ENCODE measurements around the gene METTL5.
"Not testable (repeated sequence)": the region's sequence is repeated elsewhere in the genome, so short reads cannot be mapped to it uniquely, and the experiment has no call there.

METTL5 gene

DNA sequence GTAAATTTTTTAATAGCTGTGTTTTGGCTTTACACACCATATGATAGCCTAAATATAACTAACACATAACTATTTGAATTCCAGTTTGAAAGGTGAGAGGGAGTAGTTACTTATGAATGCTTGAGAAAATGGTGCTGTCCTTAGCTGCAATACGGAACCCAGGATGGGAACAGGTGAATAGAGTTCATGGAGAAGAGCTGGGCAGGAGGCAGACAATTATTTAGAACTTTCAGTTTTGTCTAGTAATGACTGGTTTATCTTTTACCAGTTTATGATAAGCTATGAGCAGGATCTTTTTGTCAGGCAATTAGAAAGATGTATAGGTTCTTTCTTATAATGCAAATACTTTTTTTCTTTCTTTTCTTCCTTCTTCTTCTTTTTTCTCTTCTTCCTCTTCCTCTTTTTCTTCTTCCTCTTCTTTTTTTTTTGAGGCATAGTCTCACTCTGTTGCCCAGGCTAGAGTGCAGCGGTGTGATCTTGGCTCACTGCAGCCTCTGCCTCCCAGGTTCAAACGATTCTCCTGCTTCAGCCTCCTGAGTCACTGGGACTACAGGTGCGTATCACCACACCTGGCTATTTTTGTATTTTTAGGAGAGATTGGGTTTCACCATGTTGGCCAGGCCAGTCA is 28.4 kb upstream of the METTL5 start:
- H3K36me3 ChIP-seq (ENCODE audit: control insufficient read depth, insufficient read depth, low read length) = no peaks in the 10 kb centered on the region
- no peak overlapping the region for H3K4me3 ChIP-seq (ENCODE audit: low read depth, low read length)
- H3K9me3 ChIP-seq (ENCODE audit: control insufficient read depth, insufficient read depth, low read length) = no peaks in the 10 kb centered on the region
- no peak overlapping the region for H3K9ac ChIP-seq (ENCODE audit: low read depth, low read length)
- H3K27me3 ChIP-seq (ENCODE audit: control insufficient read depth, insufficient read depth, low read length) = no peaks in the 10 kb centered on the region
- H3K4me1 ChIP-seq (ENCODE audit: control insufficient read depth, insufficient read depth, low read length) = no peaks in the 10 kb centered on the region

- H3K27me3 ChIP-seq (ENCODE audit: control insufficient read depth, insufficient read depth, low read length) = no peaks in the 10 kb centered on the region
- no peaks in the 10 kb centered on the region for H3K4me1 ChIP-seq (ENCODE audit: control insufficient read depth, insufficient read depth, low read length)
- H3K9ac ChIP-seq (ENCODE audit: low read depth, low read length) = no peak overlapping the region
- H3K36me3 ChIP-seq (ENCODE audit: control insufficient read depth, insufficient read depth, low read length) = no peaks in the 10 kb centered on the region
- H3K9me3 ChIP-seq (ENCODE audit: control insufficient read depth, insufficient read depth, low read length) = no peaks in the 10 kb centered on the region
- no peak overlapping the region for H3K4me3 ChIP-seq (ENCODE audit: low read depth, low read length)
Observed at GRCh38 chr2:169849710-169850109, 25.0 kb upstream of the METTL5 start.

- not testable (repeated sequence) for H3K9ac ChIP-seq (ENCODE audit: low read depth, low read length); H3K27me3 ChIP-seq (ENCODE audit: control insufficient read depth, insufficient read depth, low read length); H3K4me1 ChIP-seq (ENCODE audit: control insufficient read depth, insufficient read depth, low read length); H3K36me3 ChIP-seq (ENCODE audit: control insufficient read depth, insufficient read depth, low read length); H3K9me3 ChIP-seq (ENCODE audit: control insufficient read depth, insufficient read depth, low read length); H3K4me3 ChIP-seq (ENCODE audit: low read depth, low read length)
Observed at GRCh38 chr2:169848959-169849693, 24.4 kb upstream of the METTL5 start.

DNA sequence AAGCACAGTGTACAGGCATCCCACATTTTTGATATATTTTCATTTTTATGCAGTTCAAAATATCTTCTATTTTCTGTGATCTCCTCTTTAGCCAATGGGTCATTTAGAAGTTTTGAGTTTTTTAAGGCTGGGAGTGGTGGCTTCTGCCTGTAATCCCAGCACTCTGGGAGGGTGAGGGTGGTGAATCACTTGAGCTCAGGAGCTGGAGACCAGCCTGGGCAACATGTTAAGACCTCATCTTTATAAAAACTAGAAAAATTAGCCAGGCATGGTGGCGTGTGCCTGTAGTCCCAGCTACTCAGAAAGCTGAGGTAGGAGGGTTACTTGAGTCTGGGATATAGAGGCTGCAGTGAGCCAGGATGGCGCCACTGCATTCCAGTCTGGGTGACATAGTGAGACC is 20.3 kb upstream of the METTL5 start:
- peaks cover 4% of the 10 kb centered on the region for H3K36me3 ChIP-seq (ENCODE audit: control insufficient read depth, insufficient read depth, low read length)
- H3K4me3 ChIP-seq (ENCODE audit: low read depth, low read length) = no peak overlapping the region
- H3K27me3 ChIP-seq (ENCODE audit: control insufficient read depth, insufficient read depth, low read length) = no peaks in the 10 kb centered on the region
- no peaks in the 10 kb centered on the region for H3K4me1 ChIP-seq (ENCODE audit: control insufficient read depth, insufficient read depth, low read length)
- H3K9ac ChIP-seq (ENCODE audit: low read depth, low read length) = no peak overlapping the region
- no peaks in the 10 kb centered on the region for H3K9me3 ChIP-seq (ENCODE audit: control insufficient read depth, insufficient read depth, low read length)

DNA sequence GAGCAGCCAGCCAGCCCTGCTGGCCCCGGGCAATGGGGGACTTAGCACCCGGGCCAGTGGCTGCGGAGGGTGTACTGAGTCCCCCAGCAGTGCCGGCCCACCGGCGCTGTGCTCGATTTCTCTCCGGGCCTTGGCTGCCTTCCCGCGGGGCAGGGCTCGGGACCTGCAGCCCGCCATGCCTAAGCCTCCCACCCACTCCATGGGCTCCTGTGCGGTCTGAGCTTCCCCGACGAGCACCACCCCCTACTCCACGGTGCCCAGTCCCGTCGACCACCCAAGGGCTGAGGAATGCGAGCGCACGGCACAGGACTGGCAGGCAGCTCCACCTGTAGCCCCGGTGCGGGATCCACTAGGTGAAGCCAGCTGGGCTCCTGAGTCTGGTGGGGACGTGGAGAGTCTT is 16.9 kb upstream of the METTL5 start:
- not testable (repeated sequence) for H3K4me3 ChIP-seq (ENCODE audit: low read depth, low read length); H3K9ac ChIP-seq (ENCODE audit: low read depth, low read length)

GRCh38 chr2:169840747-169841142 is 16.0 kb upstream of the METTL5 start:
- no peaks in the 10 kb centered on the region for H3K4me1 ChIP-seq (ENCODE audit: control insufficient read depth, insufficient read depth, low read length)
- H3K4me3 ChIP-seq (ENCODE audit: low read depth, low read length) = no peak overlapping the region
- no peaks in the 10 kb centered on the region for H3K9me3 ChIP-seq (ENCODE audit: control insufficient read depth, insufficient read depth, low read length)
- no peak overlapping the region for H3K9ac ChIP-seq (ENCODE audit: low read depth, low read length)
- no peaks in the 10 kb centered on the region for H3K27me3 ChIP-seq (ENCODE audit: control insufficient read depth, insufficient read depth, low read length)
- peaks cover 4% of the 10 kb centered on the region for H3K36me3 ChIP-seq (ENCODE audit: control insufficient read depth, insufficient read depth, low read length)

More for the DNA sequence above, 16.9 kb upstream of the METTL5 start:
- not testable (repeated sequence) for H3K36me3 ChIP-seq (ENCODE audit: control insufficient read depth, insufficient read depth, low read length); H3K4me1 ChIP-seq (ENCODE audit: control insufficient read depth, insufficient read depth, low read length); H3K27me3 ChIP-seq (ENCODE audit: control insufficient read depth, insufficient read depth, low read length); H3K9me3 ChIP-seq (ENCODE audit: control insufficient read depth, insufficient read depth, low read length)

- Histone ChIP-seq H3K4me1 (ENCODE audit: control insufficient read depth, insufficient read depth, low read length) (no peaks in the 10 kb centered on the region), H3K36me3 (ENCODE audit: control insufficient read depth, insufficient read depth, low read length) (peaks cover 4% of the 10 kb centered on the region), H3K9me3 (ENCODE audit: control insufficient read depth, insufficient read depth, low read length) (no peaks in the 10 kb centered on the region), H3K27me3 (ENCODE audit: control insufficient read depth, insufficient read depth, low read length) (no peaks in the 10 kb centered on the region), H3K9ac (ENCODE audit: low read depth, low read length) (no peak overlapping the region), H3K4me3 (ENCODE audit: low read depth, low read length) (no peak overlapping the region)
Observed at GRCh38 chr2:169839954-169840746, 15.4 kb upstream of the METTL5 start.

DNA sequence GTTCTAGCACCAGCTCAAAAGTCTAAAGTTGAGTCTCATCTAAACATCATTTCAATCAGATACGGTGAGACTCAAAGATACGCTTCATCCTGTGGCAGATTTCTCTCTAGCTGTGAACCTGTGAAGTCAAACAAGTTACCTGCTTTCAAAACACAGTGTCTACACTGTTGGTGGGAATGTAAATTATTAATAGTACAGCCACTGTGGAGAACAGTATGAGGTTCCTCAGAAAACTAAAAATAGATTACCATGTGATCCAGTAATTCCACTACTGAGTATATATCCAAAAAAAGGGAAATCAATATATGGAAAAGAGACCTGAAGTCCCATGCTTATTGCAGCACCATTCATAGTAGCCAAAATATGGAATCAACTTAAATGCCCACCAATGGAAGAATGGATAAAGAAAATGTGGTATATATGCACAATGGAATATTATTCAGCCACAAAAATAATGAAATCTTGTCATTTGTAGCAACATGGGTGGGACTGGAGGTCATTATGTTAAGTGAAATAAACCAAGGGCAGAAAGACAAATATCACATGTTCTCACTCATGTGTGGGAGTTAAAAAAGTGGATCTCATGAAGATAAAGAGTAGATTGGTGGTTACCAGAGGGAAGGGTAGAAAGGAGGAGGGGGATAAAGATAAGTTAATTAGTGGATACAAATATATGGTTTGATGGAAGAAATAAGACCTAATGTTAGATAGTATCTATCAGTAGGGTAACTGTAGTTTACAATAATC is 14.2 kb upstream of the METTL5 start:
- Histone ChIP-seq H3K4me3 (ENCODE audit: low read depth, low read length) (no peak overlapping the region), H3K36me3 (ENCODE audit: control insufficient read depth, insufficient read depth, low read length) (peaks cover 4% of the 10 kb centered on the region), H3K27me3 (ENCODE audit: control insufficient read depth, insufficient read depth, low read length) (no peaks in the 10 kb centered on the region), H3K4me1 (ENCODE audit: control insufficient read depth, insufficient read depth, low read length) (no peaks in the 10 kb centered on the region), H3K9ac (ENCODE audit: low read depth, low read length) (no peak overlapping the region), H3K9me3 (ENCODE audit: control insufficient read depth, insufficient read depth, low read length) (no peaks in the 10 kb centered on the region)

DNA sequence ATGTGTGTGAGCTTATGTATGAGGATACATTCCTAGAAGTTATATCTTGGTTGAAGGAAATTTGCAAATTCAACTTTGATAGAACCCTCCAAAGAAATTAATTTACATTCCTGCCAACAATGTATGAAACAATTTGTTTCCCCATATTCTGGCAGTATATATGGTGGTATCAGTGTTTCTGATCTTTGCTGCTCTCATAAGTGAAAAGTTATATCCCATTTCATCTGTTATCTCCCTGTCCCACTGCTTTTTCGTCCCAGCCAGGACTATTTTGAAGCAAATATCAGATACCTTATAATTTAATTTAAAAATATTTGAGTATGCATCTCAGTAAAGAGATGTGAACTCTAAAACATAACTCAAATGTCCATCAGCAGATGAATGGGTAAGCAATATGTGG is 9.7 kb upstream of the METTL5 start:
- Histone ChIP-seq H3K27me3 (ENCODE audit: control insufficient read depth, insufficient read depth, low read length) (no peaks in the 10 kb centered on the region), H3K4me1 (ENCODE audit: control insufficient read depth, insufficient read depth, low read length) (no peaks in the 10 kb centered on the region), H3K4me3 (ENCODE audit: low read depth, low read length) (no peak overlapping the region), H3K9ac (ENCODE audit: low read depth, low read length) (no peak overlapping the region), H3K36me3 (ENCODE audit: control insufficient read depth, insufficient read depth, low read length) (no peaks in the 10 kb centered on the region), H3K9me3 (ENCODE audit: control insufficient read depth, insufficient read depth, low read length) (no peaks in the 10 kb centered on the region)

GRCh38 chr2:169828141-169828811 is 3.6 kb upstream of the METTL5 start:
- H3K9me3 ChIP-seq (ENCODE audit: control insufficient read depth, insufficient read depth, low read length) = no peaks in the 10 kb centered on the region
- no peak overlapping the region for H3K9ac ChIP-seq (ENCODE audit: low read depth, low read length)

More at GRCh38 chr2:169828141-169828811, 3.6 kb upstream of the METTL5 start:
- H3K27me3 ChIP-seq (ENCODE audit: control insufficient read depth, insufficient read depth, low read length) = peaks cover 4% of the 10 kb centered on the region
- peak overlapping the region; percentile 82 for H3K4me3 ChIP-seq (ENCODE audit: low read depth, low read length)
- H3K4me1 ChIP-seq (ENCODE audit: control insufficient read depth, insufficient read depth, low read length) = peaks cover 9% of the 10 kb centered on the region
- H3K36me3 ChIP-seq (ENCODE audit: control insufficient read depth, insufficient read depth, low read length) = peaks cover 2% of the 10 kb centered on the region
